ENCODE data around the gene CRYZL1. TPM values are rescaled to one million over a fixed set of nuclear protein-coding genes. Genes with fewer than 3 reads are reported as not detected.

CRYZL1 gene
- total and polyA plus RNA-seq, 7 donors, result 17.3 to 90.8 (median 46.6) TPM

GRCh38 chr21:33559813-33560212, 81.7 kb downstream of the CRYZL1 start:
- Histone ChIP-seq H3K4me1 (peaks cover 0 to 61% (median 34%) of the 10 kb centered on the region in 4 donors), H3K4me3 (no peak overlapping the region), H3K27ac (peak overlapping the region in 2 of 4 donors; percentile 2 to 12), H3K9me3 (no peaks in the 10 kb centered on the region), H3K27me3 (no peaks in the 10 kb centered on the region), H3K36me3 (peaks cover 18 to 93% (median 43%) of the 10 kb centered on the region in 4 donors)
- TF ChIP-seq CTCF (IDR thresholded peaks at IDR 0.05) (no peak), POLR2A (IDR thresholded peaks at IDR 0.05) (no peak), POLR2AphosphoS5 (IDR thresholded peaks at IDR 0.05) (no peak), EP300 (IDR thresholded peaks at IDR 0.05) (no peak)
- intact Hi-C loops (cut with DNase I), result no loop called here
- 89 to 96% methylated on average over 10 of the region's 10 CpGs for WGBS, 2 donors
- DNase-seq, result no peak

GRCh38 chr21:33558777-33559421, 82.6 kb downstream of the CRYZL1 start:
- intact Hi-C loops (cut with DNase I), result no loop called here
- 59 to 69% methylated on average over 4 of the region's 4 CpGs for WGBS, 2 donors
- Histone ChIP-seq H3K27me3 (no peaks in the 10 kb centered on the region), H3K27ac (no peak overlapping the region), H3K9me3 (no peaks in the 10 kb centered on the region), H3K4me3 (no peak overlapping the region), H3K36me3 (peaks cover 23 to 98% (median 51%) of the 10 kb centered on the region in 4 donors), H3K4me1 (peaks cover 0 to 61% (median 34%) of the 10 kb centered on the region in 4 donors)
- TF ChIP-seq POLR2AphosphoS5 (IDR thresholded peaks at IDR 0.05), result no peak
- TF ChIP-seq POLR2A (IDR thresholded peaks at IDR 0.05), result no peak
- no peak for TF ChIP-seq CTCF (IDR thresholded peaks at IDR 0.05)
- no peak for TF ChIP-seq EP300 (IDR thresholded peaks at IDR 0.05)
- DNase-seq, result no peak

- no peak overlapping the region for H3K27ac ChIP-seq
- H3K4me1 ChIP-seq, result peaks cover 0 to 59% (median 34%) of the 10 kb centered on the region in 4 donors
- H3K27me3 ChIP-seq, result no peaks in the 10 kb centered on the region
- H3K4me3 ChIP-seq, result no peak overlapping the region
- H3K9me3 ChIP-seq, result no peaks in the 10 kb centered on the region
- DNase-seq, result no peak
- TF ChIP-seq POLR2A (IDR thresholded peaks at IDR 0.05) (no peak), CTCF (IDR thresholded peaks at IDR 0.05) (no peak), EP300 (IDR thresholded peaks at IDR 0.05) (no peak), POLR2AphosphoS5 (IDR thresholded peaks at IDR 0.05) (no peak)
- H3K36me3 ChIP-seq, result peaks cover 31 to 98% (median 66%) of the 10 kb centered on the region in 4 donors
- WGBS, 2 donors, result 97 to 98% methylated on average over 19 of the region's 19 CpGs
- intact Hi-C loops (cut with DNase I), result no loop called here
These were observed 84.1 kb downstream of the CRYZL1 start for GRCh38 chr21:33557447-33557846.

GRCh38 chr21:33554982-33555344, 86.6 kb downstream of the CRYZL1 start:
- no peak overlapping the region for H3K4me3 ChIP-seq
- H3K4me1 ChIP-seq, result peaks cover 0 to 34% (median 22%) of the 10 kb centered on the region in 4 donors
- no peak overlapping the region for H3K27ac ChIP-seq
- DNase-seq, result no peak
- no peaks in the 10 kb centered on the region for H3K9me3 ChIP-seq
- H3K36me3 ChIP-seq, result peaks cover 56 to 98% (median 84%) of the 10 kb centered on the region in 4 donors
- no peak for TF ChIP-seq POLR2A (IDR thresholded peaks at IDR 0.05)
- no peak for TF ChIP-seq POLR2AphosphoS5 (IDR thresholded peaks at IDR 0.05)
- no peak for TF ChIP-seq CTCF (IDR thresholded peaks at IDR 0.05)
- no peak for TF ChIP-seq EP300 (IDR thresholded peaks at IDR 0.05)
- H3K27me3 ChIP-seq, result no peaks in the 10 kb centered on the region
- intact Hi-C loops (cut with DNase I), result no loop called here
- 98 to 99% methylated on average over 32 of the region's 32 CpGs for WGBS, 2 donors
